Fibroblast of upper back skin (primary cell): ENCODE data around the gene MBP.

Experiments used
- DNase-seq: peaks from one replicate; pipeline ENCODE4 v3.0.0-alpha.2; 2013

The MBP gene

DNA sequence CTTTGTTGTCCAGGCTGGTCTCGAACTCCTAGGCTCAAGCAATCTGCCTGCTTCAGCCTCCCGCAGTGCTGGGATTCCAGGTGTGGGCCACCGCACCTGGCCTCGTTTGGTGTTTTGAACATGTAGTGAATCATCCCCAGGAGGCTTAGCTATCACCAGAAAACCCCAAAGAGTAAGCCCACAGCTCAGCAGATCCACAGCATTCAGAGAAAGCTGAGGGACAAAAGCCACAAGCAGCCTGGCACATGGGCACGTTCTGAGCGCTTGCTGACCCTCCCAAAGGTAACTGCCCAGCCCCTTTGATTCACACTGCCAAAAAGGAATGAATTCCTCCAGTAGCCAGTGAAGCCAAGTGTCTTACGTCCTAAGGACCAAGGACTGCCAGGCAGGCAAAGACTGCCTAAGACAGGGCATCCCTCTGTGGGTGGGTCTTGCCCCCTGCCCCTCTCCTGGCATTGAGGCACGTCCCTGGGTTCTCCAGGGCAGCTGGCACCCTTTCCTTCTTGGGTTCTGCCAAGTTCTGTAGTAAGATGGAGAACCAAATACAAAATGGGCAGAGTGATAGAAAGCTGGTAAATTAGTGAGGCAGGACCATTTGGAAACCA lies 31.7 kb downstream of the MBP start:
- no peak for DNase-seq

DNA sequence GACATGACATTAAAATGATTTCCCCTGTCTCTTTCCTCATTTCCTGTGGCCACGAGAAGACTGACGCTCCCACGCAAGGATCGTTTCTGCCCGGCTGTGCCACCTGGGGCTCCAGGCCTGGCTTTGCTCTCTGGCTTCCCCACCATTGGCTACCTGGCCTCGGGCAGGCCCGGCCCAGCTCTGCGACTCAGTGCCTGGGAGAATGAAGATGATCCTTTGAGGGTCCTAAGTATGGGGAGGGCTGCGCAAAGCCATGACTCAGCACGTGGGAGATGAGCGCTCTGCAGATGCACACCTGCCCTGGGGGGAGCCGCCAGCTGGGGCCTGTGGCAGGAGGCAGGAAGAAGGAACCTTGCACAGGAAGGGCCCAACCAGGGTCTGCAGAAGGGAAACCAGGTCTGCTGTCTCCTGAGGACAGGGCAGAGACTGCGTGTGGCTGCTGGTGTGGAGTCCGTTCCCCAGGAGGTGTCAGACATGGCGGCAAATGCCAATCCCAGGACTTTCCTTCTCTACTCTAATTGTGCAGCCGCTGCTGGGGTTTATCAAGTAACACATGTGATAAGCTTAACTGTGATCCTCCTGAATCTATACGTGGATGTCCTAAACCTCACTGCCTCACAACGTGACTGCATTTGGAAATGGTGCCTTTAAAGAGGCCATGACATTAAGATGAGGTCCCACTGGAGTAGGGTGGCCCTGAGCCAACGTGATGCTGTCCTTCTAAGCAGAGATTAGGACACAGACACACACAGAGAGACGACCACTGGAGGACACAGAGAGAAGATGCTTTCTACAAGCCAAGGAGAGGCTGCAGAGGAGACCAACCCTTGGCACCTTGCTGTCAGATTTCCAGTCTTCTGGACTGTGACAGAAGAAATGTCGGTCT lies 32.9 kb downstream of the MBP start:
- no peak for DNase-seq

DNA sequence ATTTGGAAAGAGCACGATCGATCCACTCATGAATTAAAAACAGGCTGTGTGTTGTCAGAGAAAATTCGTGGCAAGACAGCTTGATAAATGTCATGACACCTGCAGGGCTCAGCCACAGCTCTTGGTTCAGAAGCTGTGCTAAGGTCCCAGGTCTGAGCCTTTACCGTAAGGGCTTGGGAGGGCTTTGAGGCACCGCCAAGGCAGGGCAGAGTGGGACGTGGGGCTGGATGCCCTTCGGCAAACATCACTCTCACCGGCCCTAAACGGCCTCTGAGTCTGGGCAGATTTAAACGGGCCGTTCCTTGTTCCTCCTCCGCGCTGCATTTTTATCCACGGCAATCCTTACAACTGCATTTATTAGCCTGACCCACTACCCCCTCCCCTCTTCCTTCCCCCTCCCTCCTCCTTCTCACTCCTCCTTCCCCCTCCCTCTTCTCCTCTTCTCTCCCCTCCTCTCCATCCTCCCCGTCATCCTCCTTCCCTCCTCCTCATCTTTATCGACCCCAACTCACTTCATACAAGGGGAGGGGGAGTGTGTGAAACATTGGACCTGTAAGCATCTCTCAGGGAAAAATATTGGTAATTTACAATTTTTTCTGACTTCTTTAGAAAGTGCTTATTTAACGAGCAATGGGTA lies 33.9 kb downstream of the MBP start:
- no peak for DNase-seq

DNA sequence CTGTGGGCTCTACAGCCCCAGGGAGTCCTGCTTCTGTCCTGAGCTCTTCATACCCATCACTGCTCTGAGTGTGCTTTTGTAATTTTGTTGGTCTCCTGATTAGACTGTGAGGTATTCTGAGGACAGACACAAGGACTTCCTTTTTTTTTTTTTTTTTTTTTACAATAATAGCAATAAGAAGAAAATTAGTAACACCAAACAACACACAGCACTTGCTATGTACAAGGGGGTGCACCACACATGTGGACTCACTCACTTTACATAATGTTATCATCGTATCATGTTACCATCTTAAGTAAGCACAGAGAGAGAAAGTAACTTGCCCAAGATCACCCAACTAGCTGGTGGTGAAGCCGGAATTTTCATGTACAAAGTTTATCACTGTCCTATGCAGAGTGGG lies 34.6 kb downstream of the MBP start:
- DNase-seq = peak; percentile 41

DNA sequence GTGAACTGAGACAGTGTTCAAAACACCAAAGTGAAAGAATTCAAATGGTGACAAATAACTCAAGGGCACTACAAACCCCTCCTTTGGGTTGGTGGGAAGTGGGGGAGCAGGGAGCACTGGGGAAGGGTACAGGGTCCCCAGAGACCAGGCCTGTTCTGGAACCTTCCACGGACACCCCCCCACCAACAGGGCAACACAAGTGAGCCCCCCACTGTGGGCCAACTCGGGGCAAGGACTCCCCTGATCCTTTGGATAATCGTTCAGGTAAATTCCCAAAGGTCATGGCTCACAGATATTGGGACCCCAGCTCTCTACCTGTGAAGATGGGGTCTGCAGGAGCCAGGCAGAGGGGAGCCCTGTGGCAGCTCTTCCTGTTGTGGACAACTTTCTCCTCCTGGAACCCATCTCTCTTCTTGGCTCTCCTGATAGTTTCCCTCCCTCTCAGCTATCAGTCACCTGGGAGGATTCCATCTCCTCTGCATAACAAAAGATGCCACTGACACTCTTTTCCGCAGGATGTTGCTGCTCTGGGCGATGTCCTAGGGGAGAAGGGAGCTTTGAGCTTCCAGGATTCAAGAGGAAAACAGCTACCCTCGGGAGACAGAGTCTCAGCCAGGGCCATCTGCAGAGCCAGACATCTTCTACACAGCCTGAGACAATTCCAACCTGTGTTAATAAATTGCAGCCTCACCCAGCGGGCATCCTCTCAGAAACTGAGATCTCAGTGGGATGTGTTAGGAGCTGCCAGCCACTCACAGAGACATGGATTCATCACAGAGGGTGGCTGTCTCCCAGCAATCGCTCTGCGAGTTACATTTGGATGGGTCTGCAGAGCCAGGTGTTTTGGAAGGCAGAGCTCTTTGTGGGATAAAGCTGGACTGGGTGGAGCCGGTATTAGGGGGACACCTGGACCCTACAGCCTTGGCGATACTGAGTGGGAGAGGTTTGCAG lies 35.4 kb downstream of the MBP start:
- no peak for DNase-seq

DNA sequence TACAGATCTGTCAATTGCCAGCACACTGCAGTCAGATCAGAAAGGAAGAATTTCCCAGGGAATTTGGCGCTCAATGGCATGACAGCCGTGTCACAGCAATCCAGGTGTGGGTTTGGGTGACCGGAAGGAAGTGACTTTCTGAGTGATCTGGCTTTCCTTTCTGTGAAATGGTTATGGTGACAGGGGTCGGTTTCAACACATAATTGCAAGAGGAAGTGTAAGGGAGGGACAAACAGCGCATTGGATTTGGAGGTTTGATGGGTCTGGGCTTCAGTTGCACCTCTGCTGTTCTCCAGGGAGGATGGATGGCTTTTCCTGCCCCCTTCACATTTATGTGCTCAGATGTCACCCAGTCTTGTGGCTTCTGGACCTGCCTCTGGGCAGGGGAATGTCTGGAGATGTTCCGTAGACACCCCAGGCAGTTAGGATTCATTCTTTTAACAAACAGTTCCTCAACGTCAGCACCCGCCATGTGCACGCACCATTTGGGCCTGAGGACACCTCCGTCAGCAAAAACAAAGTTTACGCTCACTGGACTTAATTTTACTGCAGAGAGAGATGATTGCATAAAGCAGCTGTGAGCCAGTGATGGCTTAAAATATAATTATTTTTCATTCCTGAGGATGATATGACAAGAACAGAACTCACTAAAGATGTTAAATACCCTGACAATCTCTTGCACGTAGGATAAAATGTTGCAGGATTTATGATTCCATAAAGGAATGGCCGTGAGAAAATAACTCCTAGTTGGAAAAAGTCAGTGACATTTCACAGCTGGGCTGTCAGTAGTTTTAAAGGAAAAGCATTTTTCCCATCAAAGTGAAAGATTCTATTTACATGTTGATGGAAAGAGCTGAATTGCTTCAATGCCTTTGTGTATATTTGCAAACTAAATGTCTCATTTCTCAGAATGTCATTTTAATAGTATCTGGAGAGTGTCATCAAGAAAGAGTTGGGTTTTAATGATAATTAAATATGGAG lies 36.9 kb downstream of the MBP start:
- DNase-seq = no peak

DNA sequence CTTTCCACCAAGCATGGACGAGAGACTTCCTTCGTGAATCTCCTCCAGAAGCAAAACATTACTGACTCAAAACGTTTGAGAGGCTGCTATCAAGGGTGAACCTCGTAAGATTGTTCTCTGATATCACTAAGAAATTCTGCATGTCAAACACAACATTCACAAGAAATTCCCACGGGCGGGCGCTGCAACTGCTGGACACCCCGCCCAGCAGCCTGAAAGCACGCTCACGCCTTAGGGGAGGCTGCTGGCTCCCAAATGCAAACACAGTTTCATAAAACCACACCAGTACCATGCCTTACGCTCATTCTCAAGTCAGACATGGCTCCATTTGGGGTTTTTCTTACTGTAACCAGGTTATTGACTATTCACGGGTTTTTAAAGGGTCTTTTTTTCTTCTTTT lies 39.0 kb downstream of the MBP start:
- no peak for DNase-seq

DNA sequence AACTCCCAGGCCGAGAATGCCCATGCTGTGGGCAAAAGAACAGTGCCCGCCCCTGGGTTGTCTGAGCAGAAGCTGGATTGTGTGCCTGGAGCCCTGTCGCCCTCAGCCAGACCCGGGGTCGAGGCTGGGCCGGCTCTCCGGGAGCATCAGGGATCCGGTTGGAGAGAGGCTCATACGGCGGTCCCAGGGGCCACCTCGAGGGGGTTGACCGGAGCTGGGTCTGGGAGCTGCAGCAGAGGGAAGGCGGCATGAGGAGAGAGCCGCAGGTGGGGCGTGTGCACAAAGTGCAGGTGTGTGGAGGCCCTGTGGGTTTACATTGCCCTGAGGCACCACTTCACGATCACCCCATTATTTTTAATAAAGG lies 39.5 kb downstream of the MBP start:
- DNase-seq = no peak

DNA sequence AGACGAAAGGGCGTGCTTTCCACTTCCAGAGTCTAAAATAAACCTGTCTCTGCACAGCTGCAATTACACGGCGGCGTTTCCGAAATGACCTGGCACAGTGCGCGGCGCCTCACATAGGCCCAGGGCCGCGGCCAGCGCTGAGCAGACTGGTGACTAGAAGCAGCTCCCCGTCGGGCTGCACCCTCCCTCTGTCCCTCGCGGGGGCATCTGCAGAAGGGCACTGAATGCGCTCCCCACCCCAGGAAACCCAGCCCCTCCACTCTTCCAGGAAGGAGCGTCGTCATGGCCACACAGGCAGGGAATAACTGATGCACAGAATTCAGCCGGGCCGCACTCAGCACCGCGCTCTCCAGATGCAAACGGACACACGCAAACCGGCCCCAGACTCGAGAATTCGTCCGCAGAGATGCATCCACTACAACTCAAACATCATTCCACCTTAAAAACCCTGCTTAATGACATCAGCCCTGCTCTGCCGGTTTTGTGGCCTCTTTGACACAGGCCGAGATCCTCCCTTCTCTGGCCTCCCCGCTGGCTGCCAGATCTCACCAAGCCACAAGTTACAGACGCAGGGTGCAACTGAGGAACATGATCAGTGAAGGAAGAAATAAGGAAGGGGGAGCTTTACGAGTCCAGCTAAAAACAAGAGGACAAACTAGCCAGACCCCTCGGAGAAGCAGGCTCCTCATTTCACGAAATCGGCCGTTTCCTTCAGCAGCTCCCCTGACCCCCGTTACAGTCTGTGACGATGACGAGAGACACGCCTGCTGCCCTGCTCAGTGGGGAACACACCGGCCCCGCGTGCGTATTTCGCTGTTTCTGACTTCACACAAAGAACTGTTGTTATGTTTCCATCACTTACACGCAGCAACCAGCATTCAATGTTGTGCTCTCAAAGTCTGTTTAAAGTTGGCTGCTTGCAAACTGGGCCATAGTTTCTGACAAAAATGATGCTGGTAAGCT lies 40.2 kb downstream of the MBP start:
- no peak for DNase-seq

DNA sequence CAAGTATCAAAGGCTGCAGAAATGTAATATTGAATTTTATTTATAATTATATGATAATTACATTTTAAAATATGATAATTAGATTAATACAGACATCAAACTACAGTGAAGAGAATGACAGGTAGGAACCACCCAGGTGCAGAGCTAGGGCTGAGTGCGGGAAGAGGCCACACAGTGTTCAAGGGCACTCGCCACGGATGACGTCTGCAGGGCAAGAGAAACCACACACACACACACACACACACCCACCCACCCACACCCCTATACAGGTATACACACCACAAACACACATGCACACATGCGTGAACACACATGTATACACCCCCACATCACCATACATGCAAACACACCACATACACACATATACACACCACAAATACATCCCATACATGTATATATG lies 41.2 kb downstream of the MBP start:
- no peak for DNase-seq

DNA sequence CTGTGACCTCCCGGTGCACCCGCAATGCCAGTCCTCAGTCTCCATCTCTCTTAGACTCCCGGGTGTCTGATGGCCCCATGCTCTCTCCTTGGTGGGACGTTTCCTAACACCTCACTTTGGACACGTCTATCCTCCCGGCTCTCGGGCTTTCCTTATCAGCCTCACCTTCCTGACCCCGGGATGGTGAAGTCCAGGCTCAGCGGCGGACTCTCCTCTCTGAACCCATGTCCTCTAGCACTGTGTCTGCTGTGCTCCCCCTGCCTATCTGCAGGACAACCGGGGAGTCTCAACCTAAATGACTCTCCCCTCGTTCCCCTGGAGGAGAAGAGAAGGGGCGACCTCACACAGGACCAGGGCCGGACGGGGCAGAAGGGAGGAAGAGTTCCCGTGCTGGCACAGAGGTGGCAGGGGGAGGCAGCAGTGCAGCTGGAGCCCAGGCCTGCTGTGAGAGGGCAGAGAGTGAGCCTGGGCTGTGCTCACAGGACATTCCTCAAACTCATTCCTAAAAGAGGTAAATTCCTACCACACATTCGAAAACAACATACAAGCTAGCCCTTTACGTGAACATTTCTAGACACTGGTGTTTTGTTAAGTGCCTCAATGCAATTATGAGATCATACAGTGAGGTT lies 41.9 kb downstream of the MBP start:
- DNase-seq = no peak

DNA sequence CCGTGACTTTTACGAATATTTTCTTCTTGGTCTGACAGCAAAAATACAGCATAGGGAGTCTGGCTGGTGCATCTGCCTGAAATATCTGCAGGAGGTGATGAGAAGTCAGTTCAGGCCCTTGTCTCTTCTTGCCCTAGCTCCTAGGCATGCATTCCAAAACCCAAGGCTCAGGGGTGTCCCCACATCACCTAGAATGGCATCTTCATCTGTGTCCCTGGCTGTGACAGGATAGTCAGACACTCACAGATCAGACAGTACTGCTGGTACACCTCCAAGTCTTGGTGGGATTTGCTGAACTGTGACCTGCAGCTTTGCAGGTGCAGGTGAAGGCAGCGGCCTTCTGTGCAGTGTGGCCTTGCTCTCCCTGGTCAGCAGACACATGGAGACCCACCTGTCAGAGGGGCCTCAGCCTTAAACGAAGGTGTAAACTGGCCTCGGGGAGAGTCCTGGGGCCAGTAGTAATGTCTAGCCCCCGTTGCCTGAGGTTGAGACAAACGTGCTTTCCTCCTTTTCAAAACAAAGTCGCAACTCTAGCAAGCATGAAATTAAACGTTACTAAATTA lies 42.8 kb downstream of the MBP start:
- DNase-seq = no peak

DNA sequence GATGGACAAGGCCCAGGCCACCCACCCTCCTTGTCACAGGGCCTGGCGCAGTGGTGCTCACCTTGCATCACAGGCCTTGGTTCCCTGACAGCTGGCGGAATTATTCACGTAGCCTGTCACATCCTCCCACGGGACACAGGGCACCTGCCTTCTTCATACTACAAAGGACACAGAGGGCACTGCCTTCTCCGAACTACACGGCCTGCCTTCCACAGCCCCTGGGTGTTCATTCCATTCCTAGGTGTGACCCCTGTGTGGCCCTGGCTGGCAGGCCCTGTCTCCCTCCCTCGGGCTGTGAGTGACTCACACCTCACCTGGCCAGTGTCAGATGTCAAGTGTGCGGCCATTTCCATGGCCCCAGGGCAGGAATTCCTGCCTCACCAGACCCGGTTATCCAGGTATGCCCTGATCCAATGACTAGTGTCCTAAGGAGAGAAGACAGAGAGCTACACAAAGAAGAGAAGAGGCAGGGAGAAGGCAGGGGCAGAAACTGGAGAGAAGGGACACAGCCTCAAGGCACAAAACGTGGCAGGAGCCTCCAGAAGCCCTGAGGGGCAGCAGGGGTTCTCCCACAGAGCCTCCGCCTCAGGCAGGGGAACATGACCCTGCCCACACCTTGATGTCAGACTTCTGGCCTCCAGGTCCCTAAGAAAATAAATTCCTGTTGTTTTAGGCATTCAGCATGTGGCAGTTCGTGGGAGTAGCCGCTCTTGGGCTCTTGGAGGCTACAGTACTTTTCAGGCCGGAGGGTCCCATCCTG lies 43.4 kb downstream of the MBP start:
- no peak for DNase-seq

DNA sequence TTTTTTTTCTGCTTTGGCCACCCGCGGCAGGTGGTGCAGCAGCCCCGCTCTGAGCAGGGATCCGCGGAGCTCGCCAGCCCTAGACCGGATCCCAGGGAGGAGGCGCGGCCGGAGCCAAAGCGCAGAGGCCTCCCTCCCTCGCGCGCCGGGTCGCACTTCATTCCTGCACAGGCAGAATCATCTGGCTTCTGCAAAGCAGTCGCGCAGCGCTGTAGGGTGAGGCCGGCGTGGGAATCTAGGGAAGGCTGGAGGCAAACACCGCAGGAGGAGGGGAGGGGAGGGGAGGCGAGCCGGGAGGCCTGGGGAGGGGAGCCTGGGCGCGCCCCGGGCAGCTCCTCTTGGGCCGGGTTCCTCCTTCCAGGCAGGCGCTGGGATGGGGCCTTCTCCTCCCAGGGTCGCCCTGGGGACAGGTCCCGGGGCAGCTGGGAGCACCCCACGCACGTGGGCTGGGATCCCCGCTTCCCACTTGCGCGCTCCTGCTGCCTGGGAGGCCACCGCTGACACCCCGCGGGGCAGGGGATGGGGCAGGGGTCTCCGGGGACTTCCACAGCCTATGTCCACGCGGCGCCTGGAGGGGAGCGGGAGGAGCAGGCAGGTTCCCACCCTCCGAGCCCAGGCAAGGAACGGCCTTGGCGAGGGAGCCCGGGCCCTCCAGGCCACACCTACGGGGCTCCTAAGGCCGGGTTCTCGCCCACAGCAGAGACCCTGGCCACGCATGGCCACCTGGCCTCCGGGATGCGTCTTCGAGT lies 45.0 kb downstream of the MBP start:
- peak; percentile 50 for DNase-seq

DNA sequence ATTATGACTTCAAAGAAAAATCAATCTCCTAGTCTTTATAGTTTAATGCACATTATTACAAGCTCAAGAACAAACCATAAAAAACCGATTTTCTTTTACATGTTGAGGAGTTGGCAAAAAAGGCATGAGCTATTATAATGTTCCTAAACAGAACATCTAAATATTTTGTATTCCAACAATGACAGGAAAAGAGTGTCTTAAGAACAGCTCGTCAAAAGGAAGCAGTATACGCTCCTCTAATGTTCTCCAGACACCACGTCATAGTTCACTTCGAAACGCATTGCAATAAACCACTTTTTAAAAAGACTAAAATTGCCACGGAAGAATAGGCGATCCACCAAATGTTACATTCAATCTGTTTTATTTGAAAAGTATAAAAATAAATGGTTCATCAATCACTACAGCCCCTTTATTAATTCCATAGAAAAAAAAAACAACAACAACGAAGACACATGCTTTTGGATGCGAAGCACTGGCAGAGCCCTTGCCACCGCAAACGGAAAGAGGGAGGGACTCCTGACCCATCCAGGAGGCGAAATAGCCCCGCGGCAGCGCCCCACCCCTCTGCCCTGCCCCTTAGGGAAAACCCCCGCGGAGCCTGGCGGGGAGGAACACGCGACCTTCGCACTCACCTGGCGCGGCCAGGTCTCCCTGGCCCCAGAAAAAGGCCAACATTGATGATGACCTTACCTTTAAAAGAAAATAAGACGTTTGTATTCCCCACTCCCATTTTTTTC lies 45.8 kb downstream of the MBP start:
- no peak for DNase-seq

DNA sequence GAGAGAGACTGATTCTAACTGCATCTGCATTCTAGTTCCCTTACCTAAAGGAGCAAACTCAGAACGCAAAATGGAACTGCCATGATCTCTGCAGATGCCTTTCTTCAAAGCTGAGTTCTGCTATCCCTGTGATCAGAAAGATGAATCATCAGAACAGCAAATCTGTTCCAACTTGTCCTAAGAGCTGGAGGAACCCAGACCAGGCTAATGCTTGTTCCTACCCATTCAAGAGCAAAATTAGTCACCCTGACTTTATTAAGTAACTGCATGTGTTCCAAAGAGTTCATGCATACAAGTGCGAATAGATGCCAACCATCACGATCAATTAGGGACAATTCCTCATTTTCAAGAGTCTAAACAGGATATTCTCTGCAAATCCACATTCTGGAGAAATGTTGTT lies 46.5 kb downstream of the MBP start:
- DNase-seq = peak; percentile 68

DNA sequence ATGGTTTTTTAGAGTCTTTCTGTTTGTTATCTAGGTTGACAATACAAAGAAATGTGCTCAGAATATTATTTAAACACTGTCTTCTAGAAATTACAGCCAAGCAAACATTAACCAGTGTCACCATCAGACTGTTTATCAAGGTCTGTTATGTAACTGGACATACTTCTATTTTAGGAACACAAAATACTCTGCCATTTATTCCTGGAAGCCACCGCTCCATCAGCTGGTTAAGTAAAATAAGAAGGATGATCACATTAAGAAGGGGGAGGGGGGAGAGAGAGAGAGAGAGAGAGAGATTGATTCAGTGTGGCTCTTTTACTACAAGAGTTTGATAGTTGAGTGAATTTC lies 47.9 kb downstream of the MBP start:
- no peak for DNase-seq
